Colon (tissue), 2 donors: Measurements from ENCODE around the gene LPO.

Experiments
- FAIRE-seq: peaks from 2 replicates; lab custom pipeline; 2012; peaks lifted over from hg19 to GRCh38; lab: Jason Lieb, UNC
- donor health status: control.
- donor health status: control.

Gene LPO

GRCh38 chr17:58262149-58262548, 23.8 kb downstream of the LPO start:
- FAIRE-seq = no peak

GRCh38 chr17:58263773-58264172, 25.4 kb downstream of the LPO start:
- FAIRE-seq = no peak

- no peak for FAIRE-seq
Observed at GRCh38 chr17:58264407-58265103, 26.2 kb downstream of the LPO start.

GRCh38 chr17:58265271-58265670, 26.9 kb downstream of the LPO start:
- no peak for FAIRE-seq

GRCh38 chr17:58265902-58266875, 27.8 kb downstream of the LPO start:
- no peak for FAIRE-seq

GRCh38 chr17:58267347-58268324, 29.3 kb downstream of the LPO start:
- FAIRE-seq = no peak

GRCh38 chr17:58268326-58268725, 29.9 kb downstream of the LPO start:
- FAIRE-seq = no peak

GRCh38 chr17:58268774-58269556, 30.6 kb downstream of the LPO start:
- FAIRE-seq = no peak

- no peak for FAIRE-seq
Observed at GRCh38 chr17:58269557-58270291, 31.3 kb downstream of the LPO start.

- FAIRE-seq = no peak
Observed at GRCh38 chr17:58270476-58271215, 32.3 kb downstream of the LPO start.

- FAIRE-seq = no peak
Observed at GRCh38 chr17:58271216-58271931, 33.0 kb downstream of the LPO start.

GRCh38 chr17:58272367-58273280, 34.2 kb downstream of the LPO start:
- FAIRE-seq = no peak

- FAIRE-seq = no peak
Observed at GRCh38 chr17:58273453-58274104, 35.2 kb downstream of the LPO start.

- FAIRE-seq = no peak
Observed at GRCh38 chr17:58275417-58275816, 37.0 kb downstream of the LPO start.

GRCh38 chr17:58276423-58276822, 38.0 kb downstream of the LPO start:
- FAIRE-seq = no peak

- FAIRE-seq = no peak
Observed at GRCh38 chr17:58277107-58277801, 38.9 kb downstream of the LPO start.
